ENCODE measurements around the gene ABCC2.
"Not testable (repeated sequence)": the region's sequence is repeated elsewhere in the genome, so short reads cannot be mapped to it uniquely, and the experiment has no call there.

The ABCC2 gene

DNA sequence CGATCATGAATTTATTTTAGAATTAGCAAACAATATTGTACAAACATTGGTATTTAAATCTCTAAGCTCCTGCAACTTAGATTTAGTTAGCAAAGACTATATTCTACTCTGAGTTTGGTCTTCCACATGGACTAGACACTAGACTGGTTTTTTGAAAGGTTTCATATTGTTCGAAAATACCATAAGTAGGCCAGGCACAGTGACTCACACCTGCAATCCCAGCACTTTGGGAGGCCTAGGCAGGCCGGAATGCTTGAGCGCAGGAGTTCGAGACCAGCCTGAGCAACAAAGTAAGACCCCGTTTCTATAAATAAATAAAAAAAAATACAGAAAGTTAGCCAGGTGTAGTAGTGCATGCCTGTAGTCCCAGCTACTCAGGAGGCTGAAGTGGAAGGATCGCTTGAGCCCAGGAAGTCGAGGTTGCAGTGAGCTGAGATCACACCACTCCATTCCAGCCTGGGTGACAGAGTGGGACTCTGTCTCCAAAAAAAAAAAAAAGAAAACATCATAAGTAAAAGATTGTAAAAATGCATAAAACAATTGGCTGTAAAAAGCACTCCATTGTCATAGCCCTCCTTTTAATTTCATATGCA, 73.1 kb downstream of the ABCC2 start:
- DNase-seq = no peak

GRCh38 chr10:99858849-99859248, 76.4 kb downstream of the ABCC2 start:
- DNase-seq = no peak

- DNase-seq = no peak
Measured at GRCh38 chr10:99859585-99859984, 77.1 kb downstream of the ABCC2 start.

DNA sequence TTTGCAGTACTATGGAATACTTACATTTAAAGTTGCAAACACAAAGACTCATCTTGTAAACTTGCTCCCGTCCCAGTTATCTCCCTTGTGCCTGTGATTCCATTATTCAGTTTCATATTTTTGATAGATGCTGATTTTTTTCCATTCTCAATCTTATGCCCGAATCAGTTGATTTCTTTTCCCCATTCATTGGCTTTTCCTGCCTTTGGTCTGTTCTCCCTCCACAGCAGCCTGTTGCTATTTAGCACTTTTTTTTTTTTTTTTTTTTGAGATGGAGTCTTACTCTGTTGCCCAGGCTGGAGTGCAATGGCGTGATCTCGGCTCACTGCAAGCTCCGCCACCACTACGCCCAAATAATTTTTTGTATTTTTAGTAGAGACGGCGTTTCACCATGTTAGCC, 78.0 kb downstream of the ABCC2 start:
- DNase-seq = no peak

GRCh38 chr10:99863535-99864240, 81.2 kb downstream of the ABCC2 start:
- DNase-seq = peak; percentile 79

DNA sequence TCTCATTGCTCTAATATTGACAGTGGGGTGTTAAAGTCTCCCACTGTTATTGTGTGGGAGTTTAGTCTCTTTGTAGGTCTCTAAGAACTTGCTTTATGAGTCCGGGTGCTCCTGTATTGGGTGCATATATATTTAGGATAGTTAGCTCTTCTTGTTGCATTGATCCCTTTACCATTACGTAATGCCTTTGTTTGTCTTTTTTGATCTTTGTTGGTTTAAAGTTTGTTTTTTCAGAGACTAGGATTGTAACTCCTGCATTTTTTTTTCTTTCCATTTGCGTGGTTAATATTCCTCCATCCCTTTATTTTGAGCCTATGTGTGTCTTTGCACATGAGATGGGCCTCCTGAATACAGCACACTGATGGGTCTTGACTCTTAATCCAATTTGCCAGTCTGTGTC, 84.8 kb downstream of the ABCC2 start:
- DNase-seq = not testable (repeated sequence)

- no peak for DNase-seq
Measured at GRCh38 chr10:99869581-99870122, 87.2 kb downstream of the ABCC2 start.

GRCh38 chr10:99870123-99870730, 87.8 kb downstream of the ABCC2 start:
- DNase-seq = no peak

DNA sequence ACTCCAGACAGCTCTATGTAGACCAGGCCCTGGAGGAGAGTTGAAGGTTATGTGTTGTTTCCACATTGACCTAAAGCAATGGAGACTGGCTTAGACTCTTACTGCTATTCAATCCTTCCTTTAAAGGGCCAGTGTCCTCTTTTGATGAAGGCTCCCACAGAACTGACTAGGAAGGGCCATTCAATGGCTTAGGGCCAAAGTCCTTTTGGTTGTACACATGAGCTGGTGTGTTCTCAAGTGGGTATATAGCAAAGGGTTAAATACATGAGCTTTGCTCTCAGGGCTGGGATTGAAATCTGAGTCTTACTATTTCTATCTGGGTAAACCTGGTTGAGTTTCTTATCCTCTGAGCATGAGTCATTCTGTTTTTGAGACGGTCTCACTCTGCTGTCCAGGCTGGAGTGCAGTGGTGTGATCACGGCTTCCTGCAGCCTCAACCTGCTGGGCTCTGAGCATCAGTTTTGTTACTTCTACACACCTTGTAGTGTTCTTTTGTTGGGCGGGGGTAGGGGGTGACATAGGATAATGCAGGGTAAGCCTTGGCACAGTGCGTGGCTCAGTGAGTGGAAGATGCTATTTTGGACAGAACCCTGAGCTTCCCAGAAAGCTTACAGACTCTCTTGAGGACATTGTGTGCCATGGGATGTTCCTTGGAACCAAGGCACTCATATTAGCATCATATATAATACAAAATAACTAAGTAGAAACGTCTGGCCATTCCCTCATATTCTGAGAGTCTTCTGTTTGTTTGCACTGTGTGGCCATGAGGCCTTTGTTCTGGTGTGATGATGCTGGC, 90.1 kb downstream of the ABCC2 start:
- peak; percentile 24 for DNase-seq

DNA sequence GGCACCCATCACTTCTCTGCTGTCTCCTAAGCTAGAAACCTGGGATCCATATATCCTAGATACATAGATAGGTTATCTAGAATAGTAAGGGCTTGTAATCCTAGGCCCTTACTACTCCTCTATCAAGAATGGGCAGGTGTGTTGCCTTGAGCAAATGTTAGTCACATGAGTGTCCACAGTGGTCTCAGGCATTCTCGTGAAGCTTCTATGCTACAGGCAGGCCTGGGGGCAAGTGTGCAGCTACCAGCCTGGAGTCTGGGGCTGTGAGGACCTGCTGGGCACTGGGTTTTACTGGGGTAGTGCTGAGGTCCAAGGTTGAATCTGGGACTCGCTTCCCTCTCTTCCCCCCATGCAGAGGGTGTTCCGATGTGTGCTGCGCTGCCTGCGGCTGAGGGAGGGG, 91.4 kb downstream of the ABCC2 start:
- DNase-seq = no peak

- no peak for DNase-seq
Measured at GRCh38 chr10:99874341-99875085, 92.1 kb downstream of the ABCC2 start.

DNA sequence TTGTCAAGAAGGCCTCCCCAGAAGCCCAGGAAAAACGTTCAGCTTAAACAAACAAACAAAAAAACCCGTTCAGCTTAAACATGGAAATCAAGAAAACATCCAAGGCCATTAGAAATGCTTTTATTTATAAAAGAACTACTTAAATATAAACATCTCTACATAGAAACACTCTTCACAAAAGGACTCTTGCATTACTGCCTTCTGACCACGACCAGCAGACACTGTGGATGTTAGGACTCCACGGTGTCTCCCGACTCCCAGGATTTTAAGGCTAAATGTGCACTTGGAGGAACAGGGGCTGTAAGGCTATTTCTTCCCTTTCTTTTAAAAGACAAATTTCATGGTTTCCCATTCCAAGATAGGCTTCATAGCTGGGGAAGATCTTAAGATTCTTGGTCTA, 93.0 kb downstream of the ABCC2 start:
- DNase-seq = no peak

DNA sequence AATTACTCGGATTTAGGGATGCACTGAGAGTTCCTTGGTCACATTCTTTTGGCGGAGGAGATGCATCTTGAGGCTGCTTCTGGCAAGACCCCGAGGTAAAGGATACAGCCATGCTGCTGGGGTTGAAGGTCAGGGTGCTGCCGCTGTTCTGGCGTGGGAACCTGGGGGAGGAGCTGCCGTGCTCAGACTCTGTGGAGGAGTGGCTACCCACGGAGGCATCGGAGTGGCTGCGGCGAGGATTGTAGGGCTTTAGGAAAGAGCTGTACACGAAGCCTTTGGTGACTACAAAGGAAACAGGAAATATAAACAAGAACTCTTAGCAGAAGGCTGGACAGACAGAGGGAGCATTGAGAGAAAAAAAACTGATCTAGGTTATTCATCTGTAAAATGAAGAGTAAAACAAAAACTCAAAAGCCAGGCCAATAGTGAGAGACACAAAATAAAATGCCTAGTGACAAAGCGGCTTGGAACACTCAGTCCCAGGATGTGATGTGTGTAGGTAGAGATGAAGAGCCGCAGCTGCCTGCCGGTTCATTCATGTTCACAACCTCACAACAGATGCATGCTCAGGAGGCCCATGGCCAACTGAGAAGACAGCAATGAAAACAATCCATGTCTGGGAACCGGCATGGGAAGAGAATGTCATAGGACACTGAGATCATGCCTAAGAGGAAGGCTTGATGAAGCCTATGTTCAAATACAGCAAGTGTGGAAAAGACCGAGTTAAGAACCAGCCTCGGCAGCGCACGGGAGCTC, 97.8 kb downstream of the ABCC2 start:
- DNase-seq = no peak

- DNase-seq = no peak
Measured at GRCh38 chr10:99881371-99881770, 98.9 kb downstream of the ABCC2 start.

GRCh38 chr10:99883523-99883922, 101.1 kb downstream of the ABCC2 start:
- no peak for DNase-seq

- DNase-seq = peak; percentile 37
Measured at GRCh38 chr10:99888622-99889021, 106.2 kb downstream of the ABCC2 start.

GRCh38 chr10:99894613-99895012, 112.2 kb downstream of the ABCC2 start:
- no peak for DNase-seq

DNA sequence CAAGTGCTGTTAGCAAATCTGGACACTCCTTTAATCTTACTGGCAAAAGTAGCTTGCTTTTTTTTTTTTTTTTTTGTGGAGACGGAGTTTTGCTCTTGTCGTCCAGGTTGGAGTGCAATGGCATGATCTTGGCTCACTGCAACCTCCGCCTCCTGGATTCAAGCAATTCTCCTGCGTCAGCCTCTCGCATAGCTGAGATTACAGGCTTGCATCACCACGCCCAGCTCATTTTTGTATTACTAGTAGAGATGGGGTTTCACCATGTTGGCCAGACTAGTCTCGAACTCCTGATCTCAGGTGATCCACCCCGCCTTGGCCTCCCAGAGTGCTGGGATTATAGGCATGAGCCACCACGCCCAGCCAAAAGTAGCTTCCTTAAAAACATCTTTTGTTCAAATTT, 112.6 kb downstream of the ABCC2 start:
- not testable (repeated sequence) for DNase-seq

GRCh38 chr10:99895867-99896266, 113.4 kb downstream of the ABCC2 start:
- DNase-seq = no peak

Data from fibroblast of skin of back (primary cell).